Mesenchymal stem cell (in vitro differentiated cells and primary cell): ENCODE results near the gene C3orf85.
"Not testable (repeated sequence)": the region's sequence is repeated elsewhere in the genome, so short reads cannot be mapped to it uniquely, and the experiment has no call there.

ENCODE experiments used
- DNase-seq: peaks from one replicate; pipeline ENCODE4 v3.0.0-alpha.2; 2013
- H2AFZ ChIP-seq: one replicate; pipeline ENCODE4 v1.6.1; 2013; ENCODE audit warnings: low read depth, mild to moderate bottlenecking, control low read depth, inconsistent platforms, low read length, moderate library complexity
- H2AK5ac ChIP-seq: 2 replicates; pipeline ENCODE4 v1.6.1; 2013; ENCODE audit warnings: low read length, moderate library complexity, mild to moderate bottlenecking, inconsistent platforms; ENCODE audit not compliant: severe bottlenecking
- H2BK120ac ChIP-seq: one replicate; pipeline ENCODE4 v1.6.1; 2013; ENCODE audit warnings: low read depth, mild to moderate bottlenecking, inconsistent platforms, low read length, moderate library complexity
- H2BK12ac ChIP-seq, 2 experiments: one replicate each; pipeline ENCODE4 v1.6.1; 2013; ENCODE audit warnings: inconsistent platforms in 2 of 2, low read length in 2 of 2, mild to moderate bottlenecking in 2 of 2, moderate library complexity in 2 of 2, control low read depth in 1 of 2
- H2BK15ac ChIP-seq: one replicate; pipeline ENCODE4 v1.6.1; 2013; ENCODE audit warnings: mild to moderate bottlenecking, low read depth, inconsistent platforms; ENCODE audit not compliant: poor library complexity, severe bottlenecking
- H2BK5ac ChIP-seq: 2 replicates; pipeline ENCODE4 v1.6.1; 2013; ENCODE audit warnings: low read depth, mild to moderate bottlenecking, low read length, control low read depth, inconsistent platforms; ENCODE audit not compliant: poor library complexity, severe bottlenecking
- H3K14ac ChIP-seq, 2 experiments: one replicate each; pipeline ENCODE4 v1.6.1; 2013; ENCODE audit warnings: inconsistent platforms in 2 of 2, low read length in 2 of 2, control low read depth in 1 of 2, mild to moderate bottlenecking in 1 of 2, moderate library complexity in 1 of 2
- H3K18ac ChIP-seq, 2 experiments: one replicate each; pipeline ENCODE4 v1.6.1; 2013; ENCODE audit warnings: inconsistent platforms in 2 of 2, low read length in 2 of 2, control low read depth in 1 of 2, low read depth in 1 of 2, mild to moderate bottlenecking in 1 of 2
- H3K23ac ChIP-seq, 2 experiments: one replicate each; pipeline ENCODE4 v1.6.1; 2013; ENCODE audit warnings: inconsistent platforms in 2 of 2, low read length in 2 of 2, mild to moderate bottlenecking in 2 of 2, moderate library complexity in 2 of 2, control low read depth in 1 of 2
- H3K27ac ChIP-seq: 2 replicates; pipeline ENCODE4 v1.5.1; 2013; ENCODE audit warnings: mild to moderate bottlenecking, moderate library complexity, low read length, control low read depth, inconsistent platforms; ENCODE audit not compliant: poor library complexity, severe bottlenecking
- H3K27me3 ChIP-seq, 2 experiments: 2 replicates each; pipeline versions ENCODE4 v1.6.1 to v1.7.0; 2013; ENCODE audit warnings: low read length in 2 of 2, mild to moderate bottlenecking in 2 of 2, moderate library complexity in 2 of 2, control low read depth in 1 of 2, inconsistent platforms in 1 of 2; ENCODE audit not compliant: control insufficient read depth in 1 of 2, insufficient read depth in 1 of 2
- H3K36me3 ChIP-seq, 2 experiments: 2 replicates each; pipeline versions ENCODE4 v1.6.1 to v1.7.0; 2013; ENCODE audit warnings: low read length in 2 of 2, control low read depth in 1 of 2, inconsistent platforms in 1 of 2, low read depth in 1 of 2, mild to moderate bottlenecking in 1 of 2; ENCODE audit not compliant: insufficient read depth in 2 of 2, control insufficient read depth in 1 of 2
- H3K4ac ChIP-seq, 2 experiments: one replicate each; pipeline ENCODE4 v1.6.1; 2013; ENCODE audit warnings: inconsistent platforms in 2 of 2, low read length in 2 of 2, mild to moderate bottlenecking in 2 of 2, moderate library complexity in 2 of 2, control low read depth in 1 of 2, low read depth in 1 of 2
- H3K4me1 ChIP-seq: 2 replicates; pipeline ENCODE4 v1.6.1; 2013; ENCODE audit warnings: low read depth, low read length, control low read depth; ENCODE audit not compliant: control insufficient read depth, insufficient read depth
- H3K4me2 ChIP-seq: 2 replicates; pipeline ENCODE4 v1.6.1; 2013; ENCODE audit warnings: low read length, mild to moderate bottlenecking, inconsistent platforms; ENCODE audit not compliant: poor library complexity, severe bottlenecking
- H3K4me3 ChIP-seq, 2 experiments: 2 replicates each; pipeline versions ENCODE4 v1.5.1 to v1.7.0; 2013; ENCODE audit warnings: low read length in 2 of 2, mild to moderate bottlenecking in 2 of 2, control low read depth in 1 of 2, low read depth in 1 of 2; ENCODE audit not compliant: insufficient read depth in 1 of 2
- H3K79me1 ChIP-seq: replicated peaks from 2 replicates; pipeline ENCODE4 v1.6.1; 2013; ENCODE audit warnings: mild to moderate bottlenecking, control low read depth, low read length, inconsistent platforms; ENCODE audit not compliant: poor library complexity, severe bottlenecking
- H3K9ac ChIP-seq: 2 replicates; pipeline ENCODE4 v1.7.0; 2013; ENCODE audit warnings: mild to moderate bottlenecking, low read length, moderate library complexity
- H3K9me3 ChIP-seq: 2 replicates; pipeline ENCODE4 v1.7.0; 2013; ENCODE audit warnings: mild to moderate bottlenecking, low read length; ENCODE audit not compliant: control insufficient read depth
- H4K8ac ChIP-seq: one replicate; pipeline ENCODE4 v1.6.1; 2013; ENCODE audit warnings: inconsistent platforms, mild to moderate bottlenecking, low read length, moderate library complexity
- H4K91ac ChIP-seq: one replicate; pipeline ENCODE4 v1.6.1; 2013; ENCODE audit warnings: mild to moderate bottlenecking, low read length, inconsistent platforms
- WGBS: methylation state at CpG from one replicate; pipeline ENCODE4 v1.1.7; 2013; ENCODE audit warnings: mixed read lengths; 5-methylcytosine and 5-hydroxymethylcytosine counted together

Gene C3orf85

GRCh38 chr3:109131276-109131675 lies 5.2 kb upstream of the C3orf85 start:
- Histone ChIP-seq H3K4me2 (no peak overlapping the region), H4K8ac (no peak overlapping the region), H3K79me1 (no peaks in the 10 kb centered on the region), H2BK5ac (no peak overlapping the region), H3K9me3 (peaks cover 2% of the 10 kb centered on the region), H3K4ac (no peak overlapping the region), H2BK15ac (no peak overlapping the region), H3K23ac (no peak overlapping the region), H3K36me3 (no peaks in the 10 kb centered on the region), H2BK12ac (no peak overlapping the region), H4K91ac (no peak overlapping the region), H3K27me3 (no peaks in the 10 kb centered on the region), H2AK5ac (no peak overlapping the region), H3K4me3 (no peak overlapping the region), H2BK120ac (no peak overlapping the region), H3K9ac (no peak overlapping the region), H2AFZ (no peak overlapping the region), H3K14ac (no peak overlapping the region), H3K4me1 (no peaks in the 10 kb centered on the region), H3K18ac (no peak overlapping the region), H3K27ac (no peak overlapping the region)
- WGBS, result 100% methylated on average over 1 of the region's 4 CpGs
- no peak for DNase-seq

DNA sequence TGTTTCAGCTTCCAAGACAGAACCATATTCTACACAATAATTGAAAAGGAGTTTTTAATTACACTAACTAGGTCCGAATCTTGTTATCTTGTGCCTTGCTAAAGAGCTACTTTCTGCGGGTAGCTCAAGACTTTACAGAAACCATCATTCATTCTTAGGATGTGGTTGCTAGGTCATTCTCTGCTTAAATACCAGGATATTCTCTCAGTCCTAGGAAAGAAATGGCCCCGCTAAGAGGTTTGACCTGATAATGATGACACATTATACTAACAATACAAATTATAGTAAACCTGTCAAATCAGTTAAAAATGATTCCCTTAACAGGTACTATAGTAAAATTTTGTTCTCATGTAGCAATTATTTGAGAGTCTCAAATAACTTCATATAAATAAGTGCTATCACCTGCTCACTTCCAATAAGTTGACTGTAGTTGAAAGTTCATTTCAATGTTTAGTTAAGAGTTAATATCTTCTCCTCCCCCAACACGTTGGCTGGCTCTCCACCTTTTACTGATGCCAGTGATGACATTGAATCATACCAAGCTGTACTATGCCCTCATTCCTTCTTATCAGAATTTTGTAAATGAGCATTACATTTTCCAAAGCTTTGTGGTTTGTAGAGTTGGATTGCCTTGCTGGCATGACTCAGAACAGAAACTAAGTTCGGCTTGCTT lies 3.6 kb upstream of the C3orf85 start:
- H3K4me1 ChIP-seq, result no peaks in the 10 kb centered on the region
- H2BK12ac ChIP-seq, result no peak overlapping the region
- peaks cover 2% of the 10 kb centered on the region for H3K9me3 ChIP-seq
- no peak overlapping the region for H3K4me3 ChIP-seq
- H2BK15ac ChIP-seq, result no peak overlapping the region
- no peak overlapping the region for H2AK5ac ChIP-seq
- peak; percentile 38 for DNase-seq
- no peaks in the 10 kb centered on the region for H3K79me1 ChIP-seq
- no peak overlapping the region for H2BK120ac ChIP-seq
- H4K8ac ChIP-seq, result no peak overlapping the region
- H2BK5ac ChIP-seq, result no peak overlapping the region
- no peak overlapping the region for H4K91ac ChIP-seq
- H3K27ac ChIP-seq, result no peak overlapping the region
- H3K36me3 ChIP-seq, result no peaks in the 10 kb centered on the region
- H3K23ac ChIP-seq, result no peak overlapping the region
- no peak overlapping the region for H3K14ac ChIP-seq
- no peaks in the 10 kb centered on the region for H3K27me3 ChIP-seq
- no peak overlapping the region for H2AFZ ChIP-seq
- no peak overlapping the region for H3K9ac ChIP-seq
- WGBS, result 94% methylated on average over 2 of the region's 5 CpGs
- no peak overlapping the region for H3K4me2 ChIP-seq
- H3K18ac ChIP-seq, result no peak overlapping the region
- no peak overlapping the region for H3K4ac ChIP-seq

DNA sequence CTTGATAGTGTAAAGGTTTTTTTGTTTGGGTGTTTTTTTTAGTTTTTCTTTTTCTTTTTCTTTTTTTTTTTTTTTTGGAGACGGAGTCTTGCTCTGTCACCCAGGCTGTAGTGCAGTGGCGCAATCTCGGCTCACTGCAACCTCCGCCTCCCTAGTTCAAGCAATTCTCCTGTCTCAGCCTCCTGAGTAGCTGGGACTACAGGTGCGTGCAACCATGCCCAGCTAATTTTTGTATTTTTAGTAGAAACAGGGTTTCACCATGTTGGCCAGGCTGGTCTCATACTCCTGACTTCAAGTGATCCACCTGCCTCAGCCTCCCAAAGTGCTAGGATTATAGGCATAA lies 3.1 kb upstream of the C3orf85 start:
- not testable (repeated sequence) for H3K9ac ChIP-seq, H2BK5ac ChIP-seq, H3K27ac ChIP-seq, H4K8ac ChIP-seq, H3K4me1 ChIP-seq, H2AFZ ChIP-seq, DNase-seq, H3K4ac ChIP-seq, H3K18ac ChIP-seq, H3K4me3 ChIP-seq, H3K27me3 ChIP-seq, H3K36me3 ChIP-seq, H2AK5ac ChIP-seq, H3K9me3 ChIP-seq, H3K4me2 ChIP-seq, H2BK12ac ChIP-seq, H3K79me1 ChIP-seq, H2BK120ac ChIP-seq, H3K23ac ChIP-seq, H3K14ac ChIP-seq, H4K91ac ChIP-seq, H2BK15ac ChIP-seq
- 93% methylated on average over 3 of the region's 5 CpGs for WGBS

DNA sequence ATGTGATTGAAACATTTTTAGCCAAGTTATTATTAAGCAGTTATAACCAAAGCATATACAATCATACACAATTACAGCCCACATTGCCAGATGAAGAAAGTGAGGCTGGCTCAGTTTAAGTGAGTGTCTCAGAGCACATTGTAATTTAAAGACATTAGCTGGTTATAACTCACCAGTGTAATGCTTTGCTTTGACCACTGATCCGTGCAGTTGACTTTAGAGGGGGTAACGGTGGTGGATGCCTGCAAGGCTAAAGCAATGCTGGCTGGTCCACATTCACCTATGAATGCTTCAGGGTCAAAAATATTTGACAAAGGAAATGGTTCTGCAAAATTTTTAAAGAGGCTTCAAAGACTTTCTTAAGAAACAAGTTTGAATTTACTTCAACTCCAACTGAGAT lies 1.2 kb downstream of the C3orf85 start:
- no peak overlapping the region for H3K18ac ChIP-seq
- no peak overlapping the region for H2AFZ ChIP-seq
- no peak overlapping the region for H3K4ac ChIP-seq
- no peak overlapping the region for H3K14ac ChIP-seq
- H2BK15ac ChIP-seq, result no peak overlapping the region
- no peak for DNase-seq
- H2AK5ac ChIP-seq, result no peak overlapping the region
- no peak overlapping the region for H3K4me2 ChIP-seq
- H3K27me3 ChIP-seq, result no peaks in the 10 kb centered on the region
- H3K4me1 ChIP-seq, result no peaks in the 10 kb centered on the region
- no peak overlapping the region for H3K27ac ChIP-seq
- H3K9ac ChIP-seq, result no peak overlapping the region
- H2BK5ac ChIP-seq, result no peak overlapping the region
- H3K79me1 ChIP-seq, result no peaks in the 10 kb centered on the region
- H4K8ac ChIP-seq, result no peak overlapping the region
- H3K23ac ChIP-seq, result no peak overlapping the region
- no peak overlapping the region for H3K4me3 ChIP-seq
- no peak overlapping the region for H4K91ac ChIP-seq
- no peak overlapping the region for H2BK12ac ChIP-seq
- no peaks in the 10 kb centered on the region for H3K9me3 ChIP-seq
- 43% methylated on average over 2 of the region's 2 CpGs for WGBS
- no peaks in the 10 kb centered on the region for H3K36me3 ChIP-seq
- H2BK120ac ChIP-seq, result no peak overlapping the region
